NT2/D1 (cell line): Measurements from ENCODE around the gene SH2B3.

Experiments used
- SUZ12 ChIP-seq: IDR thresholded peaks from 2 replicates; pipeline ENCODE4 v1.6.1; 2011; ENCODE audit not compliant: insufficient read length, insufficient read depth; ENCODE audit errors: extremely low read depth
- YY1 ChIP-seq: IDR thresholded peaks from 2 replicates; pipeline ENCODE4 v1.6.1; 2011; ENCODE audit not compliant: insufficient read length, insufficient read depth
- ZNF274 ChIP-seq: IDR thresholded peaks from 2 replicates; pipeline ENCODE4 v1.6.1; 2011; ENCODE audit warnings: mild to moderate bottlenecking, low read depth, low read length

DNA sequence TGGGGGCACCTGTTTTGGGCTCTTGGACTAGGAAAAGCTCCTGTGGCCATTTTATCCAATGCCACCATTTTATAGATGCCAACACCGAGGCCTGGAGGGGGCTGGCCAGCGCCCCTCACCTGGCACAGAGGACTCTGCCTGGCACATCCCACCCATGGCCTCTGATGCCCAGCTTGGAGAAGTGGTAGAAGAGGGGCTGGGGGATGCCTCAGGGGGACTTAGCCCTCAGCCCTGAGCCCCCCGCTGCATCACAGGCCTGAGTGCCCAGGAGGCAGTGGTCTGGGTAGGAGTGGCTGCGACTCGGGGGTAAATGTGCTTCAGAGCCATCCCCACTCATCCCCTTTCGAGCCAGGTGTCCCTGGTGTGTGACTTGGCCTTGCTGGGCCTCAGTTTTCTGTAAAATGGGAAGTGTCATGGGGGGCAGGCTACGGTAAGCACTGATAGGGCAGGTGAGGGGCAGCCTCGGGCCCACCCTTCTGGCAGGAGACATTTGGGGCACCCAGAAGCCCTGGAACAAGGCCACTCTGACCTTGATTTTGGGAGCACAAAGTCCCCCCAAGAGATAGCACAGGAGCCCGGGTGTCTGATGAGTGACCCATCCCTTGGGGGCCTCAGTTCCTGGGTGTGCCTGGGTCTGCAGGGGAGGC, 22.5 kb downstream of the SH2B3 start:
- TF ChIP-seq YY1, result no peak
- TF ChIP-seq ZNF274, result no peak
- no peak for TF ChIP-seq SUZ12
